DOHH2 (cell line): ENCODE data around the gene OR2F2.

Source experiments
- H3F3A ChIP-seq: fragments of 200-600 bp; sonication (generic), shearing (Covaris generic); 2 replicates; pipeline ENCODE4 v1.6.0; 2016; ENCODE audit warnings: antibody characterized with exemption, mild to moderate bottlenecking; ENCODE audit not compliant: control insufficient read depth, insufficient read depth
- H3K27ac ChIP-seq: fragments of 200-600 bp; sonication (generic); 2 replicates; pipeline ENCODE4 v1.5.1; 2014; ENCODE audit warnings: low read depth, mild to moderate bottlenecking, low read length, moderate library complexity
- H3K27me3 ChIP-seq: fragments of 200-600 bp; sonication (generic); 2 replicates; pipeline ENCODE4 v1.6.1; 2014; ENCODE audit warnings: mild to moderate bottlenecking, low read length, mixed read lengths; ENCODE audit not compliant: control insufficient read depth
- H3K36me3 ChIP-seq: fragments of 200-600 bp; sonication (generic); 2 replicates; pipeline ENCODE4 v1.6.1; 2014; ENCODE audit warnings: mild to moderate bottlenecking, low read length, moderate library complexity, mixed read lengths; ENCODE audit not compliant: control insufficient read depth
- H3K4me1 ChIP-seq: fragments of 200-600 bp; sonication (generic); 2 replicates; pipeline ENCODE4 v1.6.1; 2014; ENCODE audit warnings: mild to moderate bottlenecking, low read length, mixed read lengths; ENCODE audit not compliant: control insufficient read depth
- H3K4me2 ChIP-seq: fragments of 200-600 bp; sonication (generic); 2 replicates; pipeline ENCODE4 v1.6.0; 2014; ENCODE audit warnings: mild to moderate bottlenecking, low read length, moderate library complexity
- H3K4me3 ChIP-seq: fragments of 200-600 bp; sonication (generic); 2 replicates; pipeline ENCODE4 v1.5.1; 2014; ENCODE audit warnings: mild to moderate bottlenecking, low read length, mixed read lengths
- H3K79me2 ChIP-seq: fragments of 200-600 bp; sonication (generic); 2 replicates; pipeline ENCODE4 v1.6.1; 2014; ENCODE audit warnings: mild to moderate bottlenecking, low read length, mixed read lengths; ENCODE audit not compliant: control insufficient read depth
- H3K9me2 ChIP-seq: fragments of 200-600 bp; sonication (generic); replicated peaks from 2 replicates; pipeline ENCODE4 v1.6.1; 2014; ENCODE audit warnings: mild to moderate bottlenecking, low read length, mixed read lengths; ENCODE audit not compliant: control insufficient read depth
- H3K9me3 ChIP-seq: fragments of 200-600 bp; sonication (generic); 2 replicates; pipeline ENCODE4 v1.6.1; 2014; ENCODE audit warnings: antibody characterized with exemption, low read length, mixed read lengths; ENCODE audit not compliant: control insufficient read depth, insufficient read depth
- H4K20me1 ChIP-seq: fragments of 200-600 bp; sonication (generic); 2 replicates; pipeline ENCODE4 v1.6.0; 2014; ENCODE audit warnings: low read depth, mild to moderate bottlenecking, antibody characterized with exemption, low read length, moderate library complexity; ENCODE audit not compliant: control insufficient read depth, insufficient read depth
- EZH2phosphoT487 ChIP-seq: fragments of 200-600 bp; sonication (generic); IDR thresholded peaks from 2 replicates; pipeline ENCODE4 v1.6.1; 2017; ENCODE audit warnings: borderline replicate concordance, mild to moderate bottlenecking, antibody characterized with exemption, low read length, moderate library complexity, mixed read lengths
- TF ChIP-seq, protein P1 (sequence below): fragments of 200-600 bp; sonication (generic); IDR thresholded peaks from one replicate; pipeline ENCODE4 v1.5.1; 2014; ENCODE audit warnings: antibody characterized with exemption, mild to moderate bottlenecking, low read depth, low read length; ENCODE audit not compliant: poor library complexity, severe bottlenecking

OR2F2 gene

DNA sequence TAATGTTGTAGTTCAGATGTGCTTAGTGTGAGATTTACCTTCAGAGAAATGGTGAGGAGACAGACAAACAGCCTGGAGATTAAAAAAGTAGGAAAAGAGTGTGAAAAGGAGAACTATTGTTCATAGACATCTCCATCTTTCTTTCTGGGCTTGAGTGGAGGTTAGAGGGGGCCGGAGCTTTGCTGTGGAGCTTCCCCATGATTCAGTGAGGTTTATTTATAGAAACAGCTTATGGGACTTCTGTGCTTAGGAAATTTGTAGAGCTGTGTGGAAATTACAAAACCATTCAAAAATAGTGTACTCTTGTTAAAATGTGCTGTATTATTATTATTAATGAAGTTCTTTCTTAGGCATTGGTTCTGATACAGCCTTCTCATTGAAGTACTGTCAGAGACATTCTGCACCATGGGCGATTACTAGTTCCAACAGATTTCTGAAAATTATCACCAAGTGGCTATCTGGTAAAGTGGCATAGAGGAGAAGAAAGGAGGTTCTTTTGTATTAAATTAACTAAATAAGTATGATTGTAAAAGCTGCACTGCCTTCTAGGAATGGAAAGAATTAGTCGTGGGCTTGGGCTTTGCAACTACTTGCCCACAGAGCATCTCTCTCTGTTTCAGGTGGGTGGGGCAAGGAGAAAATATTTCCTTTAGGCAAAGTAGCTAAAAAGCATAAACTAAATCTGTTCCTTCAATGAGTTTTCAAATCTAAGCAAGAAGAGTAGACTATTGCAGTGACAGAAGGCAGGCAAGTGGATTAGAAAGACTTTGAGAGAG, 24.4 kb upstream of the OR2F2 start:
- H3K9me2 ChIP-seq, result no peaks in the 10 kb centered on the region
- H3K27me3 ChIP-seq, result peaks cover 21% of the 10 kb centered on the region; the same call in 1 of the 2 replicates
- H3K4me1 ChIP-seq, result no peaks in the 10 kb centered on the region
- no peak overlapping the region for H3K27ac ChIP-seq
- no peaks in the 10 kb centered on the region for H3K79me2 ChIP-seq
- H3K4me2 ChIP-seq, result no peak overlapping the region
- no peaks in the 10 kb centered on the region for H3F3A ChIP-seq
- TF ChIP-seq, protein P1, sequence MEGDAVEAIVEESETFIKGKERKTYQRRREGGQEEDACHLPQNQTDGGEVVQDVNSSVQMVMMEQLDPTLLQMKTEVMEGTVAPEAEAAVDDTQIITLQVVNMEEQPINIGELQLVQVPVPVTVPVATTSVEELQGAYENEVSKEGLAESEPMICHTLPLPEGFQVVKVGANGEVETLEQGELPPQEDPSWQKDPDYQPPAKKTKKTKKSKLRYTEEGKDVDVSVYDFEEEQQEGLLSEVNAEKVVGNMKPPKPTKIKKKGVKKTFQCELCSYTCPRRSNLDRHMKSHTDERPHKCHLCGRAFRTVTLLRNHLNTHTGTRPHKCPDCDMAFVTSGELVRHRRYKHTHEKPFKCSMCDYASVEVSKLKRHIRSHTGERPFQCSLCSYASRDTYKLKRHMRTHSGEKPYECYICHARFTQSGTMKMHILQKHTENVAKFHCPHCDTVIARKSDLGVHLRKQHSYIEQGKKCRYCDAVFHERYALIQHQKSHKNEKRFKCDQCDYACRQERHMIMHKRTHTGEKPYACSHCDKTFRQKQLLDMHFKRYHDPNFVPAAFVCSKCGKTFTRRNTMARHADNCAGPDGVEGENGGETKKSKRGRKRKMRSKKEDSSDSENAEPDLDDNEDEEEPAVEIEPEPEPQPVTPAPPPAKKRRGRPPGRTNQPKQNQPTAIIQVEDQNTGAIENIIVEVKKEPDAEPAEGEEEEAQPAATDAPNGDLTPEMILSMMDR, result no peak
- TF ChIP-seq EZH2phosphoT487, result no peak
- H3K36me3 ChIP-seq, result no peaks in the 10 kb centered on the region
- H3K9me3 ChIP-seq, result no peaks in the 10 kb centered on the region
- H4K20me1 ChIP-seq, result no peaks in the 10 kb centered on the region
- no peak overlapping the region for H3K4me3 ChIP-seq

DNA sequence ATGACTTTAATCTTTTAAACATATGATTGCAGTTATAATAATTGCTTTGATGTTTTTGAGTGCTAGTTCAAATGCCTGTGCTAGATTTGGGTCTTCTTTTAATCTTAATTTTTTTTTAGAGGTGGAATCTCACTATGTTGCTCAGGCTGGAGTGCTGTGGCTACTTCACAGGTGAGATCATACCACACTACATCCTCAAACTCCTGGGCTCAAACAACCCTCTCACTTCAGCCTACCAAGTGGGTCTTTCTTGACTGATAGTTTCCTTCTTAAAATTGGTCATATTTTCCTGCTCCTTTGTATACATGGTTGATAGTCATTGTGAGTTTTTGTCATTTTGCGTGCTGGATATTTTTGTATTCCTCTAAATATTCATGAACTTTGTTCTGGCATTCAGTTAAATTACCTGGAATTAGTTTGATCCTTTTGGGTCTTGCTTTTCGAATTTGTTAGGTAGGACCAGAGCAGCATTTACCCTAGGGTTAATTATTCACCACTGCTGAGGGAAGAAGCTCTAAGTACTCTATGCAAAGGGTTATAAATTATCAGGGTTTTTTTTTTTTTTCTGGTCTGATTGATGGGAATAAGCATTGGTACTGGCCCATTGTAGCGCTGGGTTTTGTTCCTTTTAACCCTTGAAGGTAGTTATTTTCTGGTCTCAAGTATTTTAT, 21.0 kb upstream of the OR2F2 start:
- Histone ChIP-seq H3K4me1 (no peaks in the 10 kb centered on the region), H3F3A (no peaks in the 10 kb centered on the region), H3K27me3 (peaks cover 13% of the 10 kb centered on the region; the same call in 1 of the 2 replicates), H3K79me2 (no peaks in the 10 kb centered on the region), H3K36me3 (no peaks in the 10 kb centered on the region), H4K20me1 (no peaks in the 10 kb centered on the region), H3K4me2 (no peak overlapping the region), H3K4me3 (no peak overlapping the region), H3K9me3 (no peaks in the 10 kb centered on the region), H3K27ac (no peak overlapping the region), H3K9me2 (no peaks in the 10 kb centered on the region)
- TF ChIP-seq, protein P1, result no peak
- TF ChIP-seq EZH2phosphoT487, result no peak

DNA sequence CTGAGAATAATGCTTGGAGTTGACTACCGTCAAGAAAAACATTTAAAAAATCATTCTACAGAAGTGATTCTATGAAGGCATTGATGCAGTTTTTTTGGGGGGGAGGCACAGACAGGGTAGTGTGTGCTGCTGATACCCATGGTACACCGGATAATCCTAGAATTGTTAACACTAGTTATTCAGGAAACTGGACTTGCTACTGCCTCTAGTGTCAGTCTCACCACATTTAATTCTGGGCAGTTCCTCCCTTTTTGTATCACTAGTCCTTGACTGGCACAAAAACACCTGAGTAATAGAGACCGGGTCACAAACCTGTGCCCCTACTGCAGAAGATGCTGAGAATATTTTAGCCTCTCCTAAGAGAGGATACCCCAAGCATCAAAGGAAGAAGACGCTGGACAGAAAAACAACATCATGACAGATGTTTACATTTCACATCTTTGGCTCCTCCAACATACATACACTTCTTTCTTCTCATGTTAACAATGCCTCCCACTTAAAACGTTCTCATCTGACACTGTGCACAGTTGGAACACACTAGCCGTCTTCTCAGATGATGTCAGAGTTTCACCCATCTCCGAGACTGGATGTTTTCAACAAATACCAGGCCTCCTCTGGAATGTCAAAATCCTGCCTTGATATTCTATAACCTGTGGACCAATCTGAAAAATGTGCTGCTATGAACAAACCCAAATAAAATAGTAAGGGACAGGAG, 19.9 kb upstream of the OR2F2 start:
- H3K36me3 ChIP-seq, result no peaks in the 10 kb centered on the region
- no peaks in the 10 kb centered on the region for H3K4me1 ChIP-seq
- H3K9me3 ChIP-seq, result no peaks in the 10 kb centered on the region
- H3K4me3 ChIP-seq, result no peak overlapping the region
- H3F3A ChIP-seq, result no peaks in the 10 kb centered on the region
- H3K4me2 ChIP-seq, result no peak overlapping the region
- H3K79me2 ChIP-seq, result no peaks in the 10 kb centered on the region
- TF ChIP-seq, protein P1, result no peak
- TF ChIP-seq EZH2phosphoT487, result no peak
- H3K27me3 ChIP-seq, result 0 out of 2 replicates have a peak, but pooled peaks cover 9% of the 10 kb centered on the region
- no peak overlapping the region for H3K27ac ChIP-seq
- no peaks in the 10 kb centered on the region for H3K9me2 ChIP-seq
- no peaks in the 10 kb centered on the region for H4K20me1 ChIP-seq
